HTERT RPE-1 (cell line): ENCODE measurements around the gene COL8A1.

Experiments used
- in situ Hi-C: fragments of 300-500 bp; cut with MboI; formaldehyde crosslinking; loops from 4 replicates; pipeline ENCODE4 v1.14.3; 2020; ENCODE audit warnings: low sequenced_read_pairs

Gene COL8A1

GRCh38 chr3:99753268-99753975 is 115.0 kb downstream of the COL8A1 start:
- in situ Hi-C loops: no loop called here

GRCh38 chr3:99755831-99756230 is 117.4 kb downstream of the COL8A1 start:
- in situ Hi-C loops: no loop called here

- in situ Hi-C loops: no loop called here
Observed at GRCh38 chr3:99757966-99758365, 119.6 kb downstream of the COL8A1 start.

- in situ Hi-C loops: no loop called here
Observed at GRCh38 chr3:99758502-99759177, 120.2 kb downstream of the COL8A1 start.

- in situ Hi-C loops: no loop called here
Observed at GRCh38 chr3:99760031-99760430, 121.6 kb downstream of the COL8A1 start.

GRCh38 chr3:99760629-99761028 is 122.2 kb downstream of the COL8A1 start:
- in situ Hi-C loops: no loop called here

GRCh38 chr3:99761415-99762165 is 123.2 kb downstream of the COL8A1 start:
- in situ Hi-C loops: no loop called here

GRCh38 chr3:99762901-99763300 is 124.5 kb downstream of the COL8A1 start:
- in situ Hi-C loops: no loop called here

- in situ Hi-C loops: no loop called here
Observed at GRCh38 chr3:99764377-99764776, 126.0 kb downstream of the COL8A1 start.

GRCh38 chr3:99765042-99765942 is 126.9 kb downstream of the COL8A1 start:
- in situ Hi-C loops: no loop called here

- in situ Hi-C loops: no loop called here
Observed at GRCh38 chr3:99767291-99767690, 128.9 kb downstream of the COL8A1 start.

- in situ Hi-C loops: no loop called here
Observed at GRCh38 chr3:99768126-99768525, 129.7 kb downstream of the COL8A1 start.

- in situ Hi-C loops: no loop called here
Observed at GRCh38 chr3:99768808-99769501, 130.6 kb downstream of the COL8A1 start.

- in situ Hi-C loops: no loop called here
Observed at GRCh38 chr3:99772171-99772570, 133.8 kb downstream of the COL8A1 start.

- in situ Hi-C loops: no loop called here
Observed at GRCh38 chr3:99772671-99773070, 134.3 kb downstream of the COL8A1 start.

GRCh38 chr3:99774467-99774866 is 136.1 kb downstream of the COL8A1 start:
- in situ Hi-C loops: no loop called here

- in situ Hi-C loops: no loop called here
Observed at GRCh38 chr3:99776516-99777209, 138.3 kb downstream of the COL8A1 start.

- in situ Hi-C loops: no loop called here
Observed at GRCh38 chr3:99777210-99777549, 138.8 kb downstream of the COL8A1 start.

- in situ Hi-C loops: no loop called here
Observed at GRCh38 chr3:99777708-99778107, 139.3 kb downstream of the COL8A1 start.

- in situ Hi-C loops: no loop called here
Observed at GRCh38 chr3:99780749-99781148, 142.4 kb downstream of the COL8A1 start.
